Ovary (tissue), 3 donors: ENCODE measurements around the gene AAK1.

ENCODE experiments used
- CTCF ChIP-seq, 3 donors: fragments of 450-650 bp in 2 of 3; fragments of 200-600 bp in 1 of 3; IDR thresholded peaks; one replicate each; pipeline versions ENCODE4 v1.5.1 to v1.8.0; 2016 to 2022; ENCODE audit warnings: antibody characterized with exemption in 3 of 3, mild to moderate bottlenecking in 1 of 3
- POLR2A ChIP-seq: fragments of 450-650 bp; IDR thresholded peaks from one replicate; pipeline ENCODE4 v1.6.1; 2017; ENCODE audit warnings: antibody characterized with exemption, mild to moderate bottlenecking, moderate library complexity
- donor health status: DM: no; HTN: no; CAD: no.

- TF ChIP-seq CTCF (IDR thresholded peaks at IDR 0.05) (no peak), POLR2A (no peak)
Observed at GRCh38 chr2:69677914-69678313, 34.4 kb upstream of the AAK1 start.
